Kidney (tissue), 14 donors: ENCODE data around the gene ZNF280B. TPM values are rescaled to one million over a fixed set of nuclear protein-coding genes. Genes with fewer than 3 reads are reported as not detected.

Experiments used
- DNase-seq, 5 donors: peaks; one replicate each; pipeline ENCODE4 v3.0.0-alpha.2; 2013 to 2020
- FAIRE-seq: peaks from 2 replicates; lab custom pipeline; 2012; peaks lifted over from hg19 to GRCh38; lab: Jason Lieb, UNC
- H3K27ac ChIP-seq, 2 donors: one replicate each; pipeline ENCODE4 v1.7.0; 2013; ENCODE audit warnings: low read depth in 2 of 2, low read length in 2 of 2, inconsistent platforms in 1 of 2
- H3K27me3 ChIP-seq: one replicate; pipeline ENCODE4 v1.7.1; 2013; ENCODE audit warnings: low read length, inconsistent platforms; ENCODE audit not compliant: control insufficient read depth, insufficient read depth
- H3K36me3 ChIP-seq, 3 donors: one replicate each; pipeline versions ENCODE4 v1.7.0 to v1.7.1; 2013; ENCODE audit warnings: low read length in 3 of 3, control low read depth in 1 of 3, inconsistent platforms in 1 of 3; ENCODE audit not compliant: insufficient read depth in 3 of 3, control insufficient read depth in 2 of 3
- H3K4me1 ChIP-seq, 3 donors: one replicate each; pipeline versions ENCODE4 v1.7.0 to v1.7.1; 2013; ENCODE audit warnings: low read length in 3 of 3, inconsistent platforms in 1 of 3, low read depth in 1 of 3; ENCODE audit not compliant: control insufficient read depth in 2 of 3, insufficient read depth in 2 of 3
- H3K4me3 ChIP-seq, 3 donors: one replicate each; pipeline versions ENCODE4 v1.7.0 to v1.8.1; 2013; ENCODE audit warnings: low read length in 3 of 3, control low read depth in 1 of 3, inconsistent platforms in 1 of 3
- H3K9ac ChIP-seq, 3 donors: one replicate each; pipeline versions ENCODE4 v1.7.0 to v1.7.1; 2013; ENCODE audit warnings: low read length in 3 of 3, control low read depth in 1 of 3, inconsistent platforms in 1 of 3
- H3K9me3 ChIP-seq, 3 donors: one replicate each; pipeline versions ENCODE4 v1.7.0 to v1.7.1; 2013; ENCODE audit warnings: low read length in 3 of 3, control low read depth in 1 of 3, inconsistent platforms in 1 of 3; ENCODE audit not compliant: control insufficient read depth in 2 of 3, insufficient read depth in 1 of 3
- intact Hi-C: fragments of 100-400 bp; cut with DNase I; formaldehyde crosslinking; loops from one replicate; pipeline ENCODE4 v1.11.1; 2022
- polyA plus RNA-seq: library from polyadenylated mRNA; stranded (reverse); fragments of 350-450 nt; fragmentation: Illumina TruSeq; extraction: RNeasy Lipid Tissue Mini Kit (QIAGEN cat#74804); gene quantifications from one replicate; pipeline ENCODE4 v1.2.3, GENCODE V29; 2014; ENCODE audit warnings: low read depth, low replicate concordance; ENCODE audit not compliant: insufficient read depth
- total RNA-seq: library from RNA; stranded (reverse); fragmentation: NEBNext Ultra II Directional; extraction: Animal tissue kit (Norgen Biotek cat#: 25700); gene quantifications from one replicate; pipeline ENCODE4 v1.2.1, GENCODE V29; 2021
- TF ChIP-seq, protein P1 (sequence below): IDR thresholded peaks from 3 replicates; pipeline ENCODE4 v1.5.1; 2012; ENCODE audit warnings: mild to moderate bottlenecking, moderate library complexity, borderline replicate concordance; ENCODE audit not compliant: insufficient read depth; ENCODE audit errors: extremely low read depth
- donor health status: control.
- donor health status: control.
- donor health status: control.
- donor health status: control.
- donor health status: control.
- donor health status: DM: yes; HTN: yes; CAD: no.
- donor health status: Normal renal cell carcinoma (clear cell type).

The ZNF280B gene
- total and polyA plus RNA-seq, 2 donors from 2014 or later, result 0.26 to 1.0 TPM

DNA sequence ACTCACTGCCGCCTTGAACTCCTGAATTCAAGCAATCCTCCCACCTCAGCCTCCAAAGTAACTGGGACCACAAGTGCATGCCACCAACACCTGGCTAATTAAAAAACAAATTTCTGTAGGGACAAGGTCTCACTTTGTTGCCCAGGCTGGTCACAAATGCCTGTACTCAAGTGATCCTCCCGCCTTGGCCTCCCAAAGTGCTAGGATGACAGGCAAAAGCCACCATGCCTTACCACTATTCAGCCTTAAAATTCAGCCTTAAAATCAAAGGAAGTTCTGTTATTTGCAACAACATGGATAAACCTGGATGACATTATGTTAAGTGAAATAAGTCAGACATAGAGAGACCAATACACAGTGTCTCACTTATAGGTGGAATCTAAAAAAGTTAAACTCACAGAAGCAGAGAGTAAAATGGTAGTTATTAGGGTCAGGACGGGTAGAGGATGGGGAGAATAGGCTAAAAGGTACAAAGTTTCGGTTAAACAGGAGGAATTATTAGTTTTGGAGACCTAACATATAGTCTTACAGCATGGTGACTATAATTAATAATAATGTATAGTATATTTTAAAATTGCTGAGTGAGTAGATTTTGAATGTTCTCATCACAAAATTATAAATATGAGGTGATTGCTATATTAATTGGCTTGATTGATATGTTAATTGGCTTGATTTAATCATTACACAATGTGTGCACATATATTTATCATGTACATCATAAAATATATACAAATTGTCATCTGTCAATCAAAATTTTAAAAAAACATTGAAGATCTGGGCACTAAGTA, 17.8 kb upstream of the ZNF280B start:
- DNase-seq (no peak), FAIRE-seq (no peak)
- Histone ChIP-seq H3K9me3 (no peaks in the 10 kb centered on the region), H3K4me1 (no peaks in the 10 kb centered on the region), H3K27me3 (no peaks in the 10 kb centered on the region), H3K4me3 (no peak overlapping the region), H3K9ac (no peak overlapping the region), H3K27ac (no peak overlapping the region), H3K36me3 (no peaks in the 10 kb centered on the region)
- intact Hi-C loops, result no loop called here
- TF ChIP-seq, protein P1, sequence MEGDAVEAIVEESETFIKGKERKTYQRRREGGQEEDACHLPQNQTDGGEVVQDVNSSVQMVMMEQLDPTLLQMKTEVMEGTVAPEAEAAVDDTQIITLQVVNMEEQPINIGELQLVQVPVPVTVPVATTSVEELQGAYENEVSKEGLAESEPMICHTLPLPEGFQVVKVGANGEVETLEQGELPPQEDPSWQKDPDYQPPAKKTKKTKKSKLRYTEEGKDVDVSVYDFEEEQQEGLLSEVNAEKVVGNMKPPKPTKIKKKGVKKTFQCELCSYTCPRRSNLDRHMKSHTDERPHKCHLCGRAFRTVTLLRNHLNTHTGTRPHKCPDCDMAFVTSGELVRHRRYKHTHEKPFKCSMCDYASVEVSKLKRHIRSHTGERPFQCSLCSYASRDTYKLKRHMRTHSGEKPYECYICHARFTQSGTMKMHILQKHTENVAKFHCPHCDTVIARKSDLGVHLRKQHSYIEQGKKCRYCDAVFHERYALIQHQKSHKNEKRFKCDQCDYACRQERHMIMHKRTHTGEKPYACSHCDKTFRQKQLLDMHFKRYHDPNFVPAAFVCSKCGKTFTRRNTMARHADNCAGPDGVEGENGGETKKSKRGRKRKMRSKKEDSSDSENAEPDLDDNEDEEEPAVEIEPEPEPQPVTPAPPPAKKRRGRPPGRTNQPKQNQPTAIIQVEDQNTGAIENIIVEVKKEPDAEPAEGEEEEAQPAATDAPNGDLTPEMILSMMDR, result no peak

DNA sequence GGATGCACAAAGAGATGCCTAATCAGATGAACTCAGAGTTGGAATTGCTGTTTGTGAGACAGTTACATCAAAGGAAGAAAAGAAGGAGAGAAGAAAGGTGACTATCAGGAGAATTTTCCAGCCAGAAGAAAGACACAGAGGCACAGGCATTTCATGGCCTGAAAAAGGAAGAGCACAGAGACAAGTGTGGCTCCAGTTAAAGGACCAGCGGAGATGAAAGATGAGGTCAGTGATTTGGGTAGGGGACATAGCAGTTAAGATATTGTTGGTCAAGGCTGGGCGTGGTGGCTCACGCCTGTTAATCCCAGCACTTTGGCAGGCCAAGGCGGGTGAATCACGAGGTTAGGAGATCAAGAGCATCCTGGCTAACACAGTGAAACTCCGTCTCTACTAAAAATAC, 15.0 kb upstream of the ZNF280B start:
- intact Hi-C loops, result no loop called here

DNA sequence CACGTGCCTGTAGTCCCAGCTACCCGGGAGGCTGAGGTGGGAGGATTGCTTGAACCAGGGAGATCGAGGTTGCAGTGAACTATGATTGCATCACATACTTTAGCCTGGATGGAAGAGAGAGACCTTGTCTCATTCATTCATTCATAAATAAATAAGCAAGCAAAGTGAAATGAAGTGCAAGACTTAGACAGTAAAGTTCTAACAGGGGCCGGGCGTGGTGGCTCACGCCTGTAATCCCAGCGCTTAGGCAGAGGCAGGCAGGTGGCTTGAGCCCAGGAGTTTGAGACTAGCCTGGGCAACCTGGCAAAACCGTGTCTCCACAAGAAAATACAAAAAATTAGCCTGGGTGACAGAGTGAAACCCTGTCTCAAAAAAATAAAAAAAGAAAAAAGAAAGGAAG, 13.1 kb upstream of the ZNF280B start:
- Histone ChIP-seq H3K4me3 (no peak overlapping the region), H3K9me3 (no peaks in the 10 kb centered on the region), H3K36me3 (no peaks in the 10 kb centered on the region), H3K4me1 (no peaks in the 10 kb centered on the region), H3K9ac (no peak overlapping the region), H3K27ac (no peak overlapping the region), H3K27me3 (no peaks in the 10 kb centered on the region)
- intact Hi-C loops, result no loop called here
- DNase-seq (no peak), FAIRE-seq (no peak)
- TF ChIP-seq, protein P1, result no peak

More for the DNA sequence above, 15.0 kb upstream of the ZNF280B start:
- H3K9ac ChIP-seq, result no peak overlapping the region
- TF ChIP-seq, protein P1, result no peak
- DNase-seq (no peak), FAIRE-seq (no peak)
- H3K36me3 ChIP-seq, result no peaks in the 10 kb centered on the region
- no peaks in the 10 kb centered on the region for H3K4me1 ChIP-seq
- no peaks in the 10 kb centered on the region for H3K27me3 ChIP-seq
- no peaks in the 10 kb centered on the region for H3K9me3 ChIP-seq
- H3K4me3 ChIP-seq, result no peak overlapping the region
- no peak overlapping the region for H3K27ac ChIP-seq
